Airway epithelial cell (primary cell): ENCODE results near the gene PPP1CC. TPM values are rescaled to one million over a fixed set of nuclear protein-coding genes. Genes with fewer than 3 reads are reported as not detected.

ENCODE experiments used
- total RNA-seq: library from RNA; depleted of rRNA; stranded (reverse); fragments of >200 nt; gene quantifications from 2 replicates; pipeline ENCODE4 v1.2.3, GENCODE V29; 2015

PPP1CC gene
- 88.0 and 111 TPM in 2 replicates for total RNA-seq

GRCh38 chr12:110742718-110743570 is at the start of gene PPP1CC:
PPP1CC (minus strand) TSS chr12:110742891; CDS start chr12:110742707, 184 bp downstream.

DNA sequence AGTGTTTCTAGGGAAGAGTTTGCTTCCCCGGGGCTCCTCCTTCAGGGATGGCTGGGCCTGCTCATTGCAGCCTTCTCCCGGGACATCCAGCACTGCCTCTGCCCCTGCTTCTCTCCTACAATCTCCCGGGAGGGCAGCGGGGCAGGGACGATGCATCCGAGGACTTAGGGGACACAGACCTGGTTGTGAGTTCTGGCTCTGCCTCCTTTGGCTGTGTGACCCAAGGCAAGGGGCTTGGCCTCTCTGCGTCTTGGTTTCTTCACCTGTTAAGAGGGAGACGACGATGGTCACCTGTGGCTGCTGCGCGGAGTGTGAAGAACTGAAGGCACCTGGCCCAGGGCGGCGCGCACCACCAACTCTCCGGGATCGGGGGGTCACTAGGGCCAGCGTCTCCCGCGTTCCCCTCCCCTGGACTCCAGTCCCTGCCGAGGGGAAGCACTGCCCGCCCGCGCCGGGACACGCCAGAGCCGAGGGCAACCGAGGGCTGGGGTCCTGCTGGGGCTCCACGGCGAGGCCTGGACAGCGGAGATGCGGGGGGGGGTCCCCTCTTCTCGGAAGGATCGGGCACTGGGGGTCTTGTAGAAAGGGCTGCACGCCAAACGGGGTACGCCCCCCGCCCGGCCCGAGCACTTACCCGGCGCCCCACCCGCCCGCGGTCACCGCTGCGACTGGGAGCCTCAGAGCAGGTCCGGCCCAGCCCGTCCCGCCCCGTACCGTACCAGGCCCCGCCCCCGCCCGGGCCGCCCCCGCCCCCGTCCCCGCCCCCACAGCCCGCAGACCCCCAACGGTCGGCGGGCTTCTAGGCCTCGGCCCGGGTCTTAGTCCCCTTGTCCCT is 54.0 kb downstream of the PPP1CC start, which contains the start of gene HVCN1:
Gene HVCN1 (minus strand): TSS at position 670 of the 835 bp plus-strand sequence. CDS start 5,870 bp downstream, outside the sequence.

Other genes starting within 250 kb of the PPP1CC start
- gene VPS29, start 240.8 kb downstream of the PPP1CC start, total RNA-seq = 92.9 and 96.6 TPM in 2 replicates
- 0.49 TPM in 1 of 2 replicates, not detected in the other for gene RAD9B, start 240.6 kb downstream of the PPP1CC start, total RNA-seq
- 7.1 and 9.6 TPM in 2 replicates for gene PPTC7, start 159.6 kb downstream of the PPP1CC start, total RNA-seq
- 13.5 and 17.8 TPM in 2 replicates for gene TCTN1, start 128.8 kb downstream of the PPP1CC start, total RNA-seq
- 0.78 and 1.3 TPM in 2 replicates for gene HVCN1, start 53.8 kb downstream of the PPP1CC start, total RNA-seq
- not detected in 2 replicates for gene CCDC63, start 104.1 kb upstream of the PPP1CC start, total RNA-seq
- gene MYL2, start 177.7 kb upstream of the PPP1CC start, total RNA-seq = not detected in 2 replicates